Esophagus (tissue), 2 donors: ENCODE data around the gene GPR137C. TPM values are rescaled to one million over a fixed set of nuclear protein-coding genes. Genes with fewer than 3 reads are reported as not detected.

Experiments
- H3K27ac ChIP-seq, 2 donors: one replicate each; pipeline ENCODE4 v1.5.1; 2013; ENCODE audit warnings: low read depth in 2 of 2, mild to moderate bottlenecking in 2 of 2, inconsistent platforms in 1 of 2, low read length in 1 of 2, moderate library complexity in 1 of 2
- H3K27me3 ChIP-seq, 2 donors: one replicate each; pipeline ENCODE4 v1.6.1; 2013; ENCODE audit warnings: low read length in 2 of 2, control low read depth in 1 of 2, mild to moderate bottlenecking in 1 of 2; ENCODE audit not compliant: insufficient read depth in 2 of 2, control insufficient read depth in 1 of 2
- H3K36me3 ChIP-seq, 2 donors: one replicate each; pipeline ENCODE4 v1.6.1; 2013; ENCODE audit warnings: low read length in 1 of 2; ENCODE audit not compliant: control insufficient read depth in 2 of 2, insufficient read depth in 2 of 2
- H3K4me1 ChIP-seq, 2 donors: one replicate each; pipeline ENCODE4 v1.6.1; 2013; ENCODE audit warnings: low read length in 1 of 2; ENCODE audit not compliant: control insufficient read depth in 2 of 2, insufficient read depth in 2 of 2
- H3K4me3 ChIP-seq, 2 donors: one replicate each; pipeline ENCODE4 v1.5.1; 2013; ENCODE audit warnings: low read length in 2 of 2, mild to moderate bottlenecking in 2 of 2, low read depth in 1 of 2, moderate library complexity in 1 of 2
- H3K9me3 ChIP-seq, 2 donors: one replicate each; pipeline ENCODE4 v1.6.1; 2013; ENCODE audit warnings: mild to moderate bottlenecking in 2 of 2, low read depth in 1 of 2, low read length in 1 of 2, moderate library complexity in 1 of 2; ENCODE audit not compliant: control insufficient read depth in 2 of 2, insufficient read depth in 1 of 2
- WGBS, 2 donors: extraction: QIAGEN DNeasy Blood & Tissue Kit; methylation state at CpG; one replicate each; pipeline ENCODE4 v1.1.7; 2013; 5-methylcytosine and 5-hydroxymethylcytosine counted together
- polyA plus RNA-seq, 2 donors: library from polyadenylated mRNA; stranded (reverse); fragments of 200-250 nt; gene quantifications; one replicate each; pipeline ENCODE4 v1.2.3, GENCODE V29; 2013
- donor health status: healthy with polysubstance abuse.
- donor health status: Bipolar disorder and iron deficiency.

Gene GPR137C
- polyA plus RNA-seq, 2 donors, result 0.11 to 0.26 TPM

DNA sequence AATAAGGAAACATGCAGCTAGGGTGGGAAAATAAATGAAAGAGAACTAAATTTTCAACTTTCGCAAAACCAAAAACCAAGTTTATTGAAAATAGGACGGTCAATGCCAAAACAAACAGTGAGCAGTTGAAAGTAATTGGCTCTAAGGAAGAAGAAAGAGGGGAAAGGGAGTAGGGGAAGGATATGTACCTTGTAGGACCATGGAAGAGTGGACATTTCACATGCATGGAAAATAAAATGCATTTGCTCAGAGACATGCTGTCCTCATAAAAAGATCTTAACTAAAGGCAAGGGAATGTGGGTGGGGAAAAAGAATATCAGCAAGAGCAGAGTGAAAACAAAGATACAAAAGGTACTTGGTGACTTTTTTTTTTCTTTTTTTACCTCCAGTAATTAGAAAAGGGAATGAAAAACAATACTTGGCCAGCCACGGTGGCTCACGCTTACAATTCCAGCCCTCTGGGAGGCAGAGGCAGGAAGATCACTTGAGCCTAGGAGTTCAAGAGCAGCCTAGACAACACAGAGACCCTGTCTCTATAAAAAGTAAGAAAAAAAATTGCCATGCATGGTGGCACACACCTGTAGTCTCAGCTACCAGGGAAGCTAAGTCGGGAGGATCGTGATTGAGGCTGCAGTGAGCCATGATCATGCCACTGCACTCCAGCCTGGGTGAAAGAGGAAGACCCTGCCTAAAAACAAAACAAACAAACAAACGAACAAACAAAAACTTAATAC, 6.9 kb upstream of the GPR137C start:
- H3K36me3 ChIP-seq, result no peaks in the 10 kb centered on the region
- H3K4me3 ChIP-seq, result no peak overlapping the region
- no peaks in the 10 kb centered on the region for H3K27me3 ChIP-seq
- no peaks in the 10 kb centered on the region for H3K4me1 ChIP-seq
- no peak overlapping the region for H3K27ac ChIP-seq
- 83 to 94% methylated on average over 7 of the region's 7 CpGs for WGBS, 2 donors
- no peaks in the 10 kb centered on the region for H3K9me3 ChIP-seq

DNA sequence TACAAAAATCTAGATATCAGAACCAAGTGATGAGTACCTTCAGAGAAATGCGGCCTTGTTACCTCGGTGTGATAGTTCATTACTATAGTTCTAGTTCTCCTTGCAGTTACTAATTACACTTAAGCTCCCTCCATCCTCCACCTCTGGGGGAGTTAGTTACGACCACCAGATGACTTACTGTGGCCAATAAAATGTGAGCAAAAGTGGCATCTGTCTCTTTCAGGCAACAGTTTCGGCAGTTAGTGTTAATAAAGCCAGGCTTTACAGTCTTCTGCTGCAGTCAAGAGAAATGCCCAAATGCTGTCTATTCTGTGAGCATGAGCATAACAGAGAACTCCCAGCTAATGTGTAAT, 6.3 kb upstream of the GPR137C start:
- no peaks in the 10 kb centered on the region for H3K36me3 ChIP-seq
- WGBS, 2 donors, result 91 to 96% methylated on average over 4 of the region's 4 CpGs
- H3K4me3 ChIP-seq, result no peak overlapping the region
- H3K27me3 ChIP-seq, result no peaks in the 10 kb centered on the region
- no peaks in the 10 kb centered on the region for H3K9me3 ChIP-seq
- H3K27ac ChIP-seq, result no peak overlapping the region
- no peaks in the 10 kb centered on the region for H3K4me1 ChIP-seq

DNA sequence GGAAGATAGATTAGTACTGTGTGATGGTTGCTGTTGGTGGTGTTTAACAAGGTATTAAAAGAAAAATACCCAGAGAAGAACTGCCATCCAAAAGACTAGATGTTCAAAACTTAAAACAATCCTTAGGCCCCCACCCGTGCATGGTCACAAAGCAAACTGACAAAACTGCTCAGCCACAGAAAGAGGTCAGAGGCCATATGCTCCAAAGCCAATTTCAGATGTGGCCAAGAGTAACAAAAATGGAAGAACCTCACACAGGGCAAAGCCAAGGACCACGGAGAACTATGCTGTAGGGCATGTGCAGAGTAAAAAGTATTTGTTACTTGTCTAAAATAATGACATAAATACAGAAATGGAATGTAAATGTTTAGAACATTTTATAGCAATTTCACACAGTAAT, 5.6 kb upstream of the GPR137C start:
- Histone ChIP-seq H3K4me1 (no peaks in the 10 kb centered on the region), H3K27ac (no peak overlapping the region), H3K27me3 (no peaks in the 10 kb centered on the region), H3K4me3 (no peak overlapping the region), H3K36me3 (no peaks in the 10 kb centered on the region), H3K9me3 (no peaks in the 10 kb centered on the region)
- 58 to 72% methylated on average over 2 of the region's 2 CpGs for WGBS, 2 donors

DNA sequence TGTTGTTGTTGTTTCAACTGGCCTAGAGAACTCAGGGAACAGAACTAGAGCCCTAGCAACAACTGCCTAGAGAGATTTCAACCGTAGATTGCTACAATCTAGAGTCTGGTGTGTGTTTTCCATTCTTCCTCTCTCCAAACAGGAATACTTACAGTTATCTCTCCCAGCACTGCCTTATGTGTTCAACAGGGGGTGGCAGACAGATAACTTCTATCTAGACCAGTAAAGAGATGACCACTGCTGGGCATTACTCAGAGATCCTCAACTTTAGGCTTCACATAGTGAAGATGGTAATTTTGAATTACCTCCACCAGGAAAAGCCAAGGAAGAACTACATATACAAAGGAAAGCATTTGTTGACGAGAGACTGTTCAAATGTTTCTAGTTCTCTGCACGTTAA, 5.1 kb upstream of the GPR137C start:
- no peak overlapping the region for H3K4me3 ChIP-seq
- H3K27me3 ChIP-seq, result no peaks in the 10 kb centered on the region
- H3K9me3 ChIP-seq, result no peaks in the 10 kb centered on the region
- WGBS, 2 donors, result 87 to 89% methylated on average over 3 of the region's 3 CpGs
- H3K27ac ChIP-seq, result no peak overlapping the region
- no peaks in the 10 kb centered on the region for H3K4me1 ChIP-seq
- H3K36me3 ChIP-seq, result no peaks in the 10 kb centered on the region

DNA sequence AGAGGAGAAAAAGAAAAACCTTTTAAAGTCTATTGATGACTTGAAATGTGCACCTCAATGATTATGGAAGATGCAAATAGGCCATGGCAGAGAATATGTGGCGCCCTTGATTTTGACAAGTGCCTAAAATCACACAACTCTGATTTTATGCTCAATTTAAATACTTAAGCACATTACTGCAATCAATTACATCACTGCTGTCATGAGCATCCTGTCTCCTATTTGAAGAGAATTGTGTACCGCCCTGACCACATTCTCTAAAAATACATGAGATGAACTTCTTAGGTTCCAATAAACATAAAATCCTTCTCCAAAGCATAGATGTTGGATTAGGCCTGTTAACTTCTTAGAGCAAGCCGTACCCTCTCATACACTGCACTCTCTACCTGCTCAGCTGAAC, 2.0 kb upstream of the GPR137C start:
- Histone ChIP-seq H3K36me3 (no peaks in the 10 kb centered on the region), H3K27me3 (no peaks in the 10 kb centered on the region), H3K27ac (no peak overlapping the region), H3K4me1 (no peaks in the 10 kb centered on the region), H3K4me3 (no peak overlapping the region), H3K9me3 (no peaks in the 10 kb centered on the region)
- 94 to 96% methylated on average over 3 of the region's 3 CpGs for WGBS, 2 donors

DNA sequence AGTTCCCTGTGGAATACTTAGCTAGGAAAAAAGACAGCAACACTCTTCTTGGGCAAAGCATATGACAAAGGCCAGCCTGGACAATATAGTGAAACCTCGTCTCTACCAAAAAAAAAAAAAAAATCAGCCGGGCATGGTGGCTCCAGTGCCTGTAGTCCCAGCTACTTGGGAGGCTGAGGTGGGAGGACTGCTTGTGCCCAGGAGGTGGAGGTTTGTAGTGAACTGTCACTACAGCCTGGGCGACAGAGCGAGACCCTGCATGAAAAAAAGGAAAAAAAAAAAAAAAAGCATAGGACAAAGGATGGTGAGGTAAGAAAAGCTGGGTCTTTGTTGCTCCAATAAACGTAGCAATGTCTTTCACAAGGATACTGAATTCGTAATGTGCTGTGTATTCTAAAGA, 1.4 kb upstream of the GPR137C start:
- Histone ChIP-seq H3K4me3 (peak overlapping the region in 1 of 2 donors; percentile 92), H3K4me1 (no peaks in the 10 kb centered on the region), H3K27me3 (no peaks in the 10 kb centered on the region), H3K9me3 (no peaks in the 10 kb centered on the region), H3K36me3 (no peaks in the 10 kb centered on the region), H3K27ac (no peak overlapping the region)
- 40 to 47% methylated on average over 6 of the region's 6 CpGs for WGBS, 2 donors

DNA sequence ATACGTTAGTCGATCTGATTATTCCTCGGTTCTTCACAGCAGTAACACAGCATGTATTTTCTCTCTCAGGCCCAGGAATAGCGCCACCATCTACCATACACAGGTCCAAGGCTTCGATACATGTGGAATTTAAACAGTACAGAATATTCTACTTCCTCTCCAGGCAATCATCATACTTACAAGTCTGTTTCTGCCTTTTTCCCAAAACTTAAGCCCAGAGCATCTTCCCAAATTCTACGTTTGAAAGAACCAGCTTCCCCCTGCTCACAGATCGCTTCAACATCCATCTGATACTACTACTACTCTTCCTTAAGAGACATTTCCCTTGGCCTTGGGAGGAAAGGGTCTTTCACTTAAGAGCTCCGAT, 957 bp upstream of the GPR137C start:
- H3K4me3 ChIP-seq, result peak overlapping the region; percentile 79 to 92
- WGBS, 2 donors, result 1 to 3% methylated on average over 8 of the region's 8 CpGs
- H3K27ac ChIP-seq, result peak overlapping the region; percentile 92 to 97

DNA sequence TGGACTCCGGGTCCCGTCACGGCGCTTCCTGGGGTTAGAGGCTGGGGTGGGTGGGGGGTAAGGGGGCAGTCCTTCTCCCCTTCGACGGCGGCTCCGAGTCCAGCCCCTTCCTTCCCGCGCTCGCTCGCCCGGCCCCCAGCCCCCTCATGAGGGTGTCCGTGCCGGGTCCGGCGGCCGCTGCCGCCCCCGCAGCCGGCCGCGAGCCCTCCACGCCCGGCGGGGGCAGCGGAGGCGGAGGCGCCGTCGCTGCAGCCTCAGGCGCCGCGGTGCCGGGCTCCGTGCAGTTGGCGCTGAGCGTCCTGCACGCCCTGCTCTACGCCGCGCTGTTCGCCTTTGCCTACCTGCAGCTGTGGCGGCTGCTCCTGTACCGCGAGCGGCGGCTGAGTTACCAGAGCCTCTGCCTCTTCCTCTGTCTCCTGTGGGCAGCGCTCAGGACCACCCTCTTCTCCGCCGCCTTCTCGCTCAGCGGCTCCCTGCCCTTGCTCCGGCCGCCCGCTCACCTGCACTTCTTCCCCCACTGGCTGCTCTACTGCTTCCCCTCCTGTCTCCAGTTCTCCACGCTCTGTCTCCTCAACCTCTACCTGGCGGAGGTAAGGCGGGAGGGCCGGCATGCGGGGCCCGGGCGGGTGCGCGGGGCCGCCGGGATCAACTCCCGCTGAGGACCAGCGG, 500 bp downstream of the GPR137C start:
- Histone ChIP-seq H3K27me3 (no peaks in the 10 kb centered on the region), H3K9me3 (no peaks in the 10 kb centered on the region), H3K4me3 (peak overlapping the region; percentile 61 to 73), H3K27ac (peak overlapping the region; percentile 62 to 86), H3K36me3 (no peaks in the 10 kb centered on the region), H3K4me1 (no peaks in the 10 kb centered on the region)
- 1% methylated on average over 57 to 69 of the region's 69 CpGs for WGBS, 2 donors

More for the DNA sequence above, 957 bp upstream of the GPR137C start:
- H3K36me3 ChIP-seq, result no peaks in the 10 kb centered on the region
- no peaks in the 10 kb centered on the region for H3K9me3 ChIP-seq
- H3K27me3 ChIP-seq, result no peaks in the 10 kb centered on the region
- no peaks in the 10 kb centered on the region for H3K4me1 ChIP-seq

DNA sequence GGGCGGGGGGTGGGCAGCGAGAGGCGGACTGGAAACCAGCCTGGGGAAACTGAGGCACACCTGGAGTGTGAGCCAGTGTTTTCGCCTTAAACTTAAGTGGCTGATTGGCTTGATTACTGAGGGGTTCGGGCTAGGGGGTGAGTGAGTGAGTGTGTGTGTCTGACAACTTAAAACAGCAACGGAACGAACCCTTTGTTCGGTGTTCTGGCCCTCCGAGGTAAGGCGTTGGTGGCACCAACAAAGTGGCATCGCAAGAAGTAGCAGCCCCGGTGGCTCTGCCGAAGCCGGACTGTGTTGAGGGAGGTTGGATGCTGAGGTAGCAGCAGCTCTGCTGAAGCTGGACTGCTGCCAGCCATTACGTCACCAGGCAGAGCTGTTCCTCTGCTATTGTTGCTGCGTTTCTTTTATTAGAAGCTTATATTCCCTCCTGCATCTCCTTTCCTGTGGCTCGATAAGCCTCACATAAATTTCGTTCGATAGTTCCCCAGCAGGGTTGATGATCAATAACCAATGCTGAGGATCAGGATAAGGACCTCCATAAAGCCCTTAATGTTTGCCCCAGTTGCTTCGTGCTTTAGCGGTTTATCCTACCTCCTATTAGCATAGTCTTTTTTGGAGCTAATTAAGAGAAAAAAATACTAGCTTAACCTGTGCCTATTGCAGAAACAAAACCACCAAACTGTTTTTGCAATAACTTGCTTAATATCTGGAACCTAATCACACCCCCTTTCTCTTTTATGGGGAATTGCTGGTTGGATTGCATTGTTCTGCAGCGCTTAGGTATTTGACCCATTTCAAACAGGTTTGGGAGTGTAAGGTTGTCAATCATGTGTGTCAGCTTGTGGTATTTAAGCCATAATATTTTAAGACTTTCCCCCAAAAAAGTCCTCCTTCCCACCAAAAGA, 1.3 kb downstream of the GPR137C start:
- Histone ChIP-seq H3K27ac (peak overlapping the region in 1 of 2 donors; percentile 86), H3K4me1 (no peaks in the 10 kb centered on the region), H3K9me3 (no peaks in the 10 kb centered on the region), H3K4me3 (peak overlapping the region; percentile 61 to 73), H3K27me3 (no peaks in the 10 kb centered on the region), H3K36me3 (no peaks in the 10 kb centered on the region)
- 4 to 5% methylated on average over 22 of the region's 22 CpGs for WGBS, 2 donors
